Stimulated activated CD4-positive, alpha-beta T cell treated with anti-CD3 and anti-CD28 coated beads, TNF-alpha, amount 100 ng/mL, for 24 hours (primary cell): ENCODE measurements around the gene CKB.
"Not testable (repeated sequence)": the region's sequence is repeated elsewhere in the genome, so short reads cannot be mapped to it uniquely, and the experiment has no call there.

ENCODE experiments used
- DNase-seq, 3 experiments: peaks; one replicate each; pipeline ENCODE4 v3.0.0-alpha.2; 2020; ENCODE audit warnings: low read depth in 3 of 3

The CKB gene

DNA sequence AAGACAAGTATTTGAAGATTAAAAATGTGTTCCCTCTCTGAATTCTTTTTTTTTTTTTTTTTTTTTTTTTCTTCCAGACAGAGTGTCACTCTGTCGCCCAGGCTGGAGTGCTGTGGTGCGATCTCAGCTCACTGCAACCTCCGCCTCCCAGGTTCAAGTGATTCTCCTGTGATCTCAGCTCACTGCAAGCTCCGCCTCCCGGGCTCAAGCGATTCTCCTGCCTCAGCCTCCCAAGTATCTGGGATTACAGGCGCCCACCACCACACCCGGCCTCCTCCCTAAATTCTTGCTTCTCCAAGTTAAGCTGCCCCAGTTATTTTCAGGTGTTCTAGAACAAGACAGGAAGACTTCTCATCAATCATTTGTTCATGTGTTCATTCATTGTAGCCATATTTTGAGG, 10.4 kb downstream of the CKB start:
- not testable (repeated sequence) for DNase-seq

DNA sequence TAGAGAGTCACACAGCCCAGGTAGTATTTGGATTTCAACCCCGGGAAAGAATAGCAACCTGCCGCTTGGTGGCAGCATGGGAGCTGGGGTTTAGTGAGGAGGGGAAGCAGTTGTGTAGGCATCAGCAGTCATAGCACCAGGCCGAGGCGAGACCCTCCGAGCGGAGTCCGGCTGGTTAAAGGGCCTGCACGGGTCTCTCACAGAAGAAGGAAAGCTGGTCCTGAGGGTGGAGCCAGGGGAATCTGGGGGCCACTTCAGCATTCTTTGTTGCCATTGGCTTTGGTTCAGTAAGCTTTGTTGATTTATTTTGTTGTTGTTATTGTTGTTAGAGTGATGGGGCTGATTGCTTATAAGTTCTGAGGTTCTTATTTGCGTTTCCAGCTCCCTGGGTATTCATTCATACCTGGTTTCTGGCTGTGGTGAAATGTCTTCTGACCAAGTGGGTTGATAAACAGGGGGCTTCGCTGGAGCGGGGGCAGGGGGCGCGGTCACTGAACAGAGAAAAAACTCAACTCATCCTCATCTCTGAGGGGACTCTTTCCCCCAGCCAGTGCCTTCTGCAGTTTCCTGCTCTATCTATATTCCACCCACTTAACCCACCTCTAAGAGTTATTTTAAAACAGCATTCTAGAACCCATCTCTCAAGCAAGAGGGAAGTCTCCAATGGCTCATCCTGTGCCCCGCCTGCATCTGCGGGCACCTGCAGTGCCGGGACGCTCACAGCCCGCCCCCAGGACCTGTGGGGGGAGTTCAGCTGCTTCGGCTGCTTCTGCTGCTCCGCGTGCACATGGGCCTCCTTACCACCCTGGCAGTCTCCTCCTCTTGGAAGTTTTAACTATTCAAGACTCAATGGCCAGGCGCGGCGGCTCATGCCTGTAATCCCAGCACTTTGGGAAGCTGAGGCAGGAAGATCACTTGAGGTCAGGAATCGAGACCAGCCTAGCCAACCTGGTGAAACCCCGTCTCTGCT, 11.6 kb downstream of the CKB start:
- DNase-seq, result no peak

DNA sequence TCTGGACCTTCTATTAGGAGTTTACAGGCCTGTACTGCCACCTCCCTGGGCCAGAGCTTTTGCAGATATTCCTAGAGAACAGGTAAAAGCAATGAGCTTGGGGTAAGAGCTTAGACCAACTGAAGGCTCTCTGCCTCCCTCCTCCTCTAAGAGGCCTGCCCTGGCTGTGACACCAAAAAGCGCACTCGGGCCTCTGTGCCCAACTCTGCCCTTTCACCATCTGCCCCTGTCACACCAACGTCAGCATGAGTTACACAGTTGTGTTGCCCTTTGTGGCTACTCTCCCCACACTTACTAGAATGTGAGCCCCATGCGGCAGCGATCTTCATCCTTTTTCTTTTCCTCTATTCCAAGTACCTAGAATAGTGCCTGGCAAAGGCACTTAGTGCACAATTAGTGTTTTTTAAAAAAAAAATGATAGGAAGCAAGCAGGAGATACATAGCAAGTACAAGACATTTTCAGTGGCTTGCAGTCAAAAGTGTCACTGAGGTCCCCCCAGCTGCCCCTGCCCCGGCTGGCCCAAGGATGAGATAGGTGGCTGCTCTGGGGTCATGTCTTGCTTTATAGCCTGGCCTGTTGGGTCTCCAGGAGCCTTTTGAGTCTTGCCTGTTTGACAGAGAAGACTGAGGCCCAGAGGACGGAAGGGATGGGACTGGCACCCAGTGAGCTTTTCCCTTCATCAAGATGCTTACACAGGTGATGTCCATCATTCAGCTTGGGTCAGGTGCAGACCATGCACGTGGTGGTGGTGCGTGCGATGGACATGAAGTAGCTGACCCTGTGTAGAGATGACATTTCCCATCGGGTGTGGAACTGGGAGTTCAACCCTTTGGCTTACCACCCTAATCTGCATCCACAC, 12.5 kb downstream of the CKB start:
- no peak for DNase-seq

DNA sequence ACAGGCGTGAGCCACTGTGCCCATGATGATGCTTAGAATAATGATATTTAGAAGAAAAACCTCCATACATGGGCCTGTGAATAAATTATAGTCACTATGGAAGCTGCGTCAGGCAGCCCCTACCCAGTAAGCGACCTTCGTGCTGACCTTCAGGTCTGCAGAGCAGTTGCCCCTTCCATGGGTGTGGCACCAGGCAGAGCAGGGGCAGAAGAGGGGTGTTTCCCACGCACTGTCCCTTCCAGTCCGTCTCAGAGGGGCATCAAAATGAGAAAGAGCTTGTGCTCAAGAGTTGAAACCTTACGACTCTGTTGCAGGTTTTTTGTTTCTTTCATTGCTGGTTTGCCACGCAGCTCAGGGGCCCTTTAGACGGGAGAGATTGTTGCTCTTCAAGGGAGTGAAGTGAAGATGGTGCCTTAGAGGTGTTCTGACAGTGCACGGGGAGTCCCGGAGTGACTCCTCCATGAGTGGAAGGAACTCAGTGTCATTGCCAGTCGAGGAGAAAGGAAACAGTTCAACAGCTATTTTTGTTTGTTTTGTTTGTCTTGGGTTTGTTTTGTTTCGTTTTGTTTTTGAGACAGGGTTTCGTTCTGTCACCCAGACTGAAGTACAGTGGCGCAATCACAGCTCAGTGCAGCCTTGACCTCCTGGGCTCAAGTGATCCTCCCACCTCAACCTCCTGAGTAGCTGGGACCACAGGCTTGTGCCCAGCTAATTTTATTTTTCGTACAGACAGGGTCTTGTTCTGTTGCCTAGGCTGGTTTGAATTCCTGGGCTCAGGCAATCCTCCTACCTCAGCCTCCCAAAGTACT, 13.9 kb downstream of the CKB start:
- no peak for DNase-seq

DNA sequence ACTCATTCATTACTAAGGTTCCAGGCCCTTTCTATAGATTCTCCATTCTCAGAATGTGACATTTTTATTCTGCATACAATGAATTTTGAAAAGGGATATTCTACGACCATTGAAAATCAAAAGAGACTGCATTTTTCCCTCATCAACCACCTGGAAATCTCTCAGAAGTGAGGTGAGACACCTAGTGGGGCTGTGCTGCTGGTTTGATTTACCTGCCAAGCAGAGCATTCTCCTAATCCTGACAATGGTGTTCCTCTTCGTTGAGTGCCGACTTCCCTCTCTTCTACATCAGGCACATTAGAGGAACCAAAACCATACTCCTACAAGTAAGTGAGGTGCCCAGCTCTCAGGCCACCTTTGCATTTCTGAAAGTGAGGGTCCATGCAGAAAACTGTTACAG, 14.9 kb downstream of the CKB start:
- no peak for DNase-seq

DNA sequence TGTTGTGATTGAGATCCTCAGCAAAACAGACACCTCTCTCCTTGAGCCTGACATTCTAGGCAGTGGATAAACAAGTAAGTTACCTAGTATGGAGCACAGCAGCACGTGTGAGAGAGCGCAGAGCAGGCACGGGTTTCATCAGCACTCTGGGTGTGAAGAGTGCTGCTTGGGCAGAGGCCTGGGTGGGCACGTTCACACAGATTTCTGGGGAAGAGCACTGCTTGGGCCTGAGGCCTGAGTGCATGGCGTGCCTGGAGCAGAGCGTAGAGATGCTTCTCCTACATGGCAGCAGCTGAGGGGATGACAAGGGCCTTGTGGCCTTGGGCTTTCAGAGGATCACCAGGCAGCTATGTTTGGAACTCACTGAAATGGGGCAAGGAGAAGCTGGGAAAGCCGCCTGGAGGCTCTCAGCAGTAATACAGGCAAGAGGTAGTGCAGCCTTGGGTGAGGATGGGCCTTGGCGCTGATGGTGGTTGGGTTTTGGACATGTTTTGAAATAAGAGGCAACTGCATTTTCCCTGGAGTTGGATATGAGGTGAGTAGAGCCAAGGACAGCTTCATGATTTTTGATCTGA, 17.6 kb downstream of the CKB start:
- DNase-seq, result no peak

DNA sequence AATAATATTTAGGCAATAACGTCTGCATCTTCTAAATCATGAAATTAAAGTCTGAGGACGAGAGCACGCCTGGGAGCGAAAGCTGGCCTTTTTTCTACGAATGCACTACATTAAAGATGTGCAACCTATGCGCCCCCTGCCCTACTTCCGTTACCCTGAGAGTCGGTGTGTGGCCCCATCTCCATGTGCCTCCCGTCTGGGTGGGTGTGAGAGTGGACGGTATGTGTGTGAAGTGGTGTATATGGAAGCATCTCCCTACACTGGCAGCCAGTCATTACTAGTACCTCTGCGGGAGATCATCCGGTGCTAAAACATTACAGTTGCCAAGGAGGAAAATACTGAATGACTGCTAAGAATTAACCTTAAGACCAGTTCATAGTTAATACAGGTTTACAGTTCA, 19.3 kb downstream of the CKB start:
- DNase-seq, result no peak

DNA sequence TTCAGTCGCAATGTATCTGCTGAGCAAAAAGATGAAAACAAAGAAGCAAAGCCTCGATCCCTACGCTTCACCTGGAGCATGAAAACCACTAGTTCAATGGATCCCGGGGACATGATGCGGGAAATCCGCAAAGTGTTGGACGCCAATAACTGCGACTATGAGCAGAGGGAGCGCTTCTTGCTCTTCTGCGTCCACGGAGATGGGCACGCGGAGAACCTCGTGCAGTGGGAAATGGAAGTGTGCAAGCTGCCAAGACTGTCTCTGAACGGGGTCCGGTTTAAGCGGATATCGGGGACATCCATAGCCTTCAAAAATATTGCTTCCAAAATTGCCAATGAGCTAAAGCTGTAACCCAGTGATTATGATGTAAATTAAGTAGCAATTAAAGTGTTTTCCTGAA, 19.8 kb downstream of the CKB start:
- DNase-seq, result no peak

DNA sequence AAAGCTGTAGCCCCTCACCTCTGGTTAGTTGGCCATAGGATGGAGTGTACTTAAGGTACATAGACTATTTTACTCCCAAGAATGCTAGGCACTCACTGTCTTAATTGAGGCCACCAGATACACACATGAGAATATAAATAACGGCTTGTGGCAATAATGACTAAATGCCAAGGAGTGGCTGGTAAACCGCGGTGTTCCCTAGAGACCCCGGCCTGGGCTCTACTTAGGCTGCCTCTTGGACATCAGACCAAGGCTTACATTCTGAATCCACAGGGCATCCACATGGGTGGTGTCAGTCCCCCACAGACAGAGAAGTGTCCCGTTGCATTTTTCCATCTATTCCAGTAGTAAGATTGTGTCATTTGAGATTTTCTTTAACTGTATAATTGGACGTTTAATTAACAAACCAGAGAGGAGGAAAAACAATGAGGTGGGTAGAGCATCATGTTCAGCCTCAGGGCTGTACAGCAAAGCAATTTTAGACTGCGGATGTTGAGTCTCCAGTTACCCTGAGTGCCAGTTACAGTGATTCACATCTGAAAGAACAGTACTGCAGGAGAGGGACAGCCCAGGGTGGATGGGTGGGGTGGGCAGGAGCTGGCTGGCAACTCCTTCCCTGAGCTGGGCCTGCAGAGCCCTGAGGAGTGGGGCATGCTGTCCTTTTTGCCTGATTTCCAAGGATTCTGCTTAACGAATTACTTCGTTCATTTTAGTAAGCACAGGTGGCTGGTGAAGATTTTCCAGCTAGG, 20.5 kb downstream of the CKB start:
- no peak for DNase-seq

DNA sequence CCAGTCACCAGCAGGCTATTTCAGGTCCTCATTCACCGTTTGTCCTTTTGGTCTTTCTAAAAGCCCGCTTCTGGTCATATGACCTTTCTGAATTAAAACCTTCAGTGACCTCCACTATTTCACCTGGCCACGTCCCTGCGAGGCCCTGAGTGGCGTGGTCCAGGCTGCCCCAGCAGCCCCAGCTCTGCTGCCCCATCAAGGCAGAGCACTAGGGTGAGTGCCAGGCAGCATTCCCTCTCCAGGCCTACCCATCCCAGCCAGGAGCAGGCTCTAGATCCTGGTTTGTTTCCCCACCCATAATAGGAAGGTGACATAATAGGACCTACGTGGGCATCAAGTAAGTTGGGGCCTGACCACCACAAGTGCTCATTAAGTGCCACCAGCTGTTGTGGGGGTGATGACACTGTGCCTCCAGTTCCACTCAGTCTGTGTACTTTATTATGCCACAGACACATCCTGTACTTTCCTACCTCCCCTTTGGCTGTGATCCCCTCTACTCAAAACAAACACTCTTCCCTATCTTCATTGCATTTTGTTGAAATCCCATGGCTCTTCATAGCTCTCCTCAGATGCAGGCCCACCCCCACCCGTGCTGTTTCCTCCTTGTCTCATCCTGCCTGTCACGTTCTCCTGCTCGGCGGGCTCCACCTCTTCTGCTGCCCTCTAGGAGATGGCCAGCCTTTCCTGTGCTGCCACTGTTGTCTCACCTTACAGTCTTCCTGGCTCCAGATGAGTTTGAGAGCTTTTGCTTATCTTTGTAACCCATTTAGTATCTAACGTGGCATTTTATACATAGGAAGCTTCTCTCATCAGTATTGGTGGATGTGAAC, 21.4 kb downstream of the CKB start:
- DNase-seq, result no peak

DNA sequence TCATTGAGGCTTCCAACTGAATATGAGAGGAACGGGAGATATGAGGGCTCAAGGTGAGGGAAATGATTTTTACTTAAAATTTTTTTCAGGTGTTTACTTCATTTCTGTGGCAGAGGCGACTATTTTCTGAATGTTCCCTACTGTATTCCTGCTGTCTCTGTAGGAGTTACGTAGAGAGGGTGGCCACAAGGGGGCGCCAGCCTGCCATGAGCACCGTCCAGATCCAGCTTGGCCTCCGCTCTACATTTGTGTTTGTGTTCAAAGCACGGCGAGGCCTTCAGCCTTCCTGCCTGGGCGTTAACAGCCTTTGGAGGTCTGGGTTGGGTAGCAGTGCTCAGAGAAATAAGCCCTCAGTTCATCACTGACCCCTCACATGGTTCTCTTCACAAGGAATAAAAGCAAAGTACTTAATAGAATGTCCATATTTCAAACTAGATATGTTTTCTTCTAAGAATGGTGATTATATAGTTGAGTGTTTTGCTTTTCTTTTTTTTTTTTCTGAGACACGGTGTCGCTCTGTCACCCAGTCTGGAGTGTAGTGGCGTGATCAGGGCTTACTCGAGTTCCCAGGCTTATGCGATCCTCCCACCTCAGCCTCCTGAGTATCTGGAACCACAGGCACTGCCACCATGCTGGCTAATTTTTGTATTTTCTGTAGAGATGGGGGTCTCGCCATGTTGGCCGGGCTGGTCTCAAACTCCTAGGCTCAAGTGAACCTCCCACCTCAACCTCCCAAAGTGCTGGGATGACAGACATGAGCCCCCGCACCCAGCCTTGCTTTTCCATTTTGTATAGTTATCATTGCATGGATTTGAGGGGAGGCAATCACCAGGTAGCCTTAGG, 22.3 kb downstream of the CKB start:
- peak; percentile 61 to 77 (median 66) for DNase-seq

DNA sequence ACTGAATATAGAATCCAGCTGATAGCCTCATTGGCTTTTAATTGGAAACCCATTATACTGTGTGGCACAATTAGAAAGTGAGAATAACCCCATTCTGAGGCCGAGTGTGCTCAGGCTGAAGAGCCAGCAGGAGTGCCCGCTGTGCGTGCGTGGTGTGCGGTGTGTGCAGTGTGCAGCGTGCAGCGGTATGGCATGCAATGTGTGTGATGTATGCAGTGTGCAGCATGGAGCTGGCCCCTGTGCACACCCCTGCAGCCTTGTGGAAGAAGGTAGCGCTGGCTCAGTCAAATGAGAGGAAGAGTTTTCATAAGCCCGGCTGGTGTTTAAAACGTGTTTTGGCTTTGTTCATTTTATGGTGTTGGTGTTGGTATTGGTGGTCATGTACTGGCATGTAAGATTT, 22.9 kb downstream of the CKB start:
- no peak for DNase-seq

DNA sequence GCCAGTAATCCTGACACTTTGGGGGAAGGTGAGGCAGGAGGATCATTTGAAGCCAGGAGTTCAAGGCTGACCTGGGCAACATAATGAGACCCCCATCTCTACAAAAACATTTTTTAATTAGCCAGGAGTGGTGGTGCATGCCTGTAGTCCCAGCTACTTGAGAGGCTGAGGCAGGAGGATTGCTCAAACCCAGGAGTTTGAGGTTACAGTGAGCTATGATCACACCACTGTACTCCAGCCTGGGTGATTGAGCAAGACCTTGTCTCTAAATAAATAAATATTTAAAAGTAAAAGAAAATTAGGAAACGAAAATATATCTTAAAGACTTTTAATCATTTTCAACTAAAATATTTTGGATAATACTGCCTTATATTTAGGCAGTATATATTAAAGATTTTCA, 25.9 kb downstream of the CKB start:
- no peak for DNase-seq

DNA sequence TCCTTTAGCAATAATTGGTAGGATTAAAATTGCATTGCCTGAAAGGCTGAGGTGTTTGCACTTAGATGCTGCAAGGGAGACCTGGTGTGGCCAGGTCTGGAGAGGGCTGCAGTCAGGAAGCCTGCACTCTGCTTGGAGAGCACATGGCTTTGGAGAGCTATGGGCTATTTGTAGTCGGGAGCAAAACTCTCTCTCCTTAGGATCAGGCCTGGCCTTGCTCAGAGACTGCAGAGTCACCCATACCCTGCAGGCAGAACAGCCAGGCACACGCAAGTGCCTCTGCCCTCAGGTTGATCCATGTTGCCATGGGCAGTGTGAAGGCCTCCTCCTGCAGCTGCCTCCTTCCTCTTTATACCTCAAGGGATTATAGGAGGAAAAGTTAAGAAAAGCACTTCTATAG, 26.8 kb downstream of the CKB start:
- no peak for DNase-seq

DNA sequence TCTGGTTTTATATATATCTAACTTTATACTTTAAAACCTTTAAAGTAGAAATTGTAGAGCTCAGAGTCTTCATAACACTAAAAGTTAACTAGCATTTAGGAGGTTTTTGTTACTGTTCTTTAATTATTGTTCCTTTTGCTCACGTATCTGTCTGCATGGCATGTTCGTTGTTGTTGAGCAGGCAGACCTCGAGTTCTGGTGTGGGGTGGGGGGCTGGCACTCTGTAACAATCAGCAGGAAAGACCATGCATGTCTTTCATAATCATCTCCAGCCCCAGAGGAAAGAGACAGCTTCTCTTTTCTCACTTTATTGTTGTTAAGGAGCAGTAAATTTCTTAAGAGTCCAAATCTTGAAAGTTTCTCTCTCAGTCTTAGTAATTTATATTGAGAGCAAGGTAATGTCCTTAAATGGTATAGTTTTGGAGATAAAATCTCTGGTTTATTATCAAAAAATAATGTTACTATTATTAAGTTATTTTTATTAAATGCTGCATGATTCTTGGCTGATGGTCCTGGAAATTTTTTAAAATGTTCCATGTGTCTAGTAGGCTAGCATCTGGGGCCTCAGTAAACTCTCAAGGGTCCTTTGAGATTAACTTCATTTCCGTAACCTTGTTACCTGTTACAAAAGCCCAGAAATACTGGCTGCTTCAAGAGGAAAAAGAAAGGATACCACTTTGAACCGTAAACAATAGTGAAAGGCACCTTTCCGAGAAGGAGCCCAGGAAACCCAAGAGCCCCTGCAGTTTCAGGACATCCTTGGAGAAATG, 30.3 kb downstream of the CKB start:
- DNase-seq, result no peak

DNA sequence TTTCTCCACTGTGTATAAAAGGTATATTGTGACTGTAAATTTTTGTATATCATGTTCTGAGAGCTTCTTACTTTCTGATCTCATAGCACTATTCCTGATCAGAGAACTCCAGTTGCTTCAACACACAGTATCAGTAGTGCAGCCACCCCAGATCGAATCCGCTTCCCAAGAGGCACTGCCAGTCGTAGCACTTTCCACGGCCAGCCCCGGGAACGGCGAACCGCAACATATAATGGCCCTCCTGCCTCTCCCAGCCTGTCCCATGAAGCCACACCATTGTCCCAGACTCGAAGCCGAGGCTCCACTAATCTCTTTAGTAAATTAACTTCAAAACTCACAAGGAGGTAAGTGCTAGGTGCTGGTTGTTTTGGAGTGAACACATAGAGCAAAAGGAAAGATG, 30.9 kb downstream of the CKB start:
- DNase-seq, result no peak

DNA sequence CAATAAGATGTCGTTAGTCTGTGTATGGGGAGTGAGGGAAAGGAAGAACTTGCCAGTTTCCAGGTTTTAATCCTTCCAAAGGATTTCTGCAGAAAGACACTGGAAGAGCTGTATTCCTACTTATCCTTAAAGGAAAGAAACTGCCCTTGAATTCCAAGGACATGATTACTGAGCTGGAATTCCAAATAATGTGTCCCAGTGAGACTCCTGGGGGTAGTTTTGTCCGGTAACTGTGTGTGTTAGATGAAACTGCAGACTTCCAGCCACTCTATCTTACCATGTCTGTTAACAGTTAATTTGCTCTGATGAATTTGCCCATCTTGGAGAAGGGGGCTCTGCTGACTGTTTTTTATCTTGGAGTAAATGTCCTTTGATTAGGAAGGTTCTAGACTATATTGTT, 33.0 kb downstream of the CKB start:
- no peak for DNase-seq

DNA sequence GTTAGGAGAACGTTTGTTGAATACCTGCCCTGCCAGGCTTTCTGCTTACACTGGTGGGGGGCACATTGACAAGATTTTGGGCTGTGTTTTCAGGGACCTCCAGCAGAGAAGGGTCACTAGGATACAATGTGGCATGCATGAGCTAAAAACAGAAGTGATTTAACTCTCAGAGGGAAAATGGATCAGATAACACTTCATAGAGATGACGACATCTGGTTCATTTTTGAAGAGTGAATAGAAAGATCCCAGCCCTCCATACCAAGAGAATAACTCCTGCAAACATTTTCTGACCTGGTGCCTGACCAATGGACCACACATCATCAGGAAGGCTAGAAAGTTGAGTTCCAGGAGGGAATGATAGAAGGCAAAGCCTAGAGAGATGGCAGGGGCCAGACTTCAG, 33.7 kb downstream of the CKB start:
- DNase-seq, result no peak
